HG03558 (cell line): ENCODE results near the gene LPP.

ENCODE experiments used
- ATAC-seq: cut with Tn5 transposase; IDR thresholded peaks from one replicate; pipeline ENCODE4 v1.9.1; 2021; ENCODE audit warnings: moderate number of reproducible peaks; ENCODE audit not compliant: unreplicated experiment; ENCODE audit errors: extremely low read depth

Gene LPP

GRCh38 chr3:188134856-188135255 is 19.1 kb upstream of the LPP start:
- ATAC-seq: no peak

- no peak for ATAC-seq
These were observed 18.7 kb upstream of the LPP start for GRCh38 chr3:188135271-188135670.

- no peak for ATAC-seq
These were observed 16.9 kb upstream of the LPP start for GRCh38 chr3:188137051-188137450.

- no peak for ATAC-seq
These were observed 14.5 kb upstream of the LPP start for GRCh38 chr3:188139466-188139865.

- no peak for ATAC-seq
These were observed 7.7 kb upstream of the LPP start for GRCh38 chr3:188146219-188146618.

- ATAC-seq: no peak
These were observed 6.2 kb upstream of the LPP start for GRCh38 chr3:188147782-188148181.

GRCh38 chr3:188148318-188148717 is 5.6 kb upstream of the LPP start:
- ATAC-seq: no peak

GRCh38 chr3:188149587-188149986 is 4.4 kb upstream of the LPP start:
- ATAC-seq: no peak

- ATAC-seq: no peak
These were observed 3.0 kb upstream of the LPP start for GRCh38 chr3:188150982-188151381.

- no peak for ATAC-seq
These were observed 2.5 kb upstream of the LPP start for GRCh38 chr3:188151438-188151837.

GRCh38 chr3:188152660-188153436 is 1.1 kb upstream of the LPP start:
- no peak for ATAC-seq

GRCh38 chr3:188153437-188154013 is 432 bp upstream of the LPP start:
- no peak for ATAC-seq

- ATAC-seq: no peak
These were observed 1.0 kb downstream of the LPP start for GRCh38 chr3:188154809-188155574.

- no peak for ATAC-seq
These were observed 2.1 kb downstream of the LPP start for GRCh38 chr3:188156056-188156455.

GRCh38 chr3:188157407-188157806 is 3.5 kb downstream of the LPP start:
- ATAC-seq: no peak

GRCh38 chr3:188157971-188158370 is 4.0 kb downstream of the LPP start:
- ATAC-seq: no peak

GRCh38 chr3:188158731-188159310 is 4.9 kb downstream of the LPP start:
- no peak for ATAC-seq

GRCh38 chr3:188160751-188161150 is 6.8 kb downstream of the LPP start:
- ATAC-seq: no peak

GRCh38 chr3:188164248-188164687 is 10.3 kb downstream of the LPP start:
- no peak for ATAC-seq

GRCh38 chr3:188165596-188165995 is 11.6 kb downstream of the LPP start:
- no peak for ATAC-seq

GRCh38 chr3:188166441-188166840 is 12.5 kb downstream of the LPP start:
- ATAC-seq: no peak
